Activated T-cell treated with anti-CD3 and anti-CD28 coated beads, Interleukin-2, amount 50 U/mL, for 72 hours (primary cell): ENCODE measurements around the gene CHD5. TPM values are rescaled to one million over a fixed set of nuclear protein-coding genes. Genes with fewer than 3 reads are reported as not detected.

Experiments
- ATAC-seq, 2 donors: fragments of 150-1000 bp; cut with Tn5 transposase; replicated peaks in 1 of 2; 2 replicates each; pipeline ENCODE4 v1.10.0; 2021; ENCODE audit warnings: moderate library complexity in 2 of 2, mild to moderate bottlenecking in 1 of 2
- DNase-seq, 2 donors: peaks; one replicate each; pipeline ENCODE4 v3.0.0; 2021 to 2022; ENCODE audit warnings: mixed read lengths in 1 of 2
- H3K27ac Mint-ChIP-seq: one replicate; pipeline ENCODE4 v1.8.0; 2022; ENCODE audit warnings: mild to moderate bottlenecking, moderate library complexity, mixed read lengths
- H3K27me3 Mint-ChIP-seq: one replicate; pipeline ENCODE4 v1.8.0; 2022; ENCODE audit warnings: low read depth, mixed read lengths
- H3K36me3 Mint-ChIP-seq, 2 donors: one replicate each; pipeline ENCODE4 v1.8.0; 2022; ENCODE audit warnings: mixed read lengths in 2 of 2, mild to moderate bottlenecking in 1 of 2; ENCODE audit not compliant: insufficient read depth in 2 of 2
- H3K4me1 Mint-ChIP-seq: one replicate; pipeline ENCODE4 v1.8.0; 2022; ENCODE audit warnings: low read depth, mixed read lengths
- H3K4me3 Mint-ChIP-seq, 2 donors: one replicate each; pipeline ENCODE4 v1.8.0; 2022; ENCODE audit warnings: mild to moderate bottlenecking in 2 of 2, mixed read lengths in 2 of 2, moderate library complexity in 2 of 2
- H3K9me3 Mint-ChIP-seq, 2 donors: one replicate each; pipeline ENCODE4 v1.8.0; 2022; ENCODE audit warnings: mixed read lengths in 2 of 2
- total RNA-seq, 2 donors: library from RNA; stranded (reverse); gene quantifications; one replicate each; pipeline ENCODE4 v1.2.3, GENCODE V29; 2022

CHD5 gene
- total RNA-seq, 2 donors from 2014 or later = 0.16 to 0.31 TPM

DNA sequence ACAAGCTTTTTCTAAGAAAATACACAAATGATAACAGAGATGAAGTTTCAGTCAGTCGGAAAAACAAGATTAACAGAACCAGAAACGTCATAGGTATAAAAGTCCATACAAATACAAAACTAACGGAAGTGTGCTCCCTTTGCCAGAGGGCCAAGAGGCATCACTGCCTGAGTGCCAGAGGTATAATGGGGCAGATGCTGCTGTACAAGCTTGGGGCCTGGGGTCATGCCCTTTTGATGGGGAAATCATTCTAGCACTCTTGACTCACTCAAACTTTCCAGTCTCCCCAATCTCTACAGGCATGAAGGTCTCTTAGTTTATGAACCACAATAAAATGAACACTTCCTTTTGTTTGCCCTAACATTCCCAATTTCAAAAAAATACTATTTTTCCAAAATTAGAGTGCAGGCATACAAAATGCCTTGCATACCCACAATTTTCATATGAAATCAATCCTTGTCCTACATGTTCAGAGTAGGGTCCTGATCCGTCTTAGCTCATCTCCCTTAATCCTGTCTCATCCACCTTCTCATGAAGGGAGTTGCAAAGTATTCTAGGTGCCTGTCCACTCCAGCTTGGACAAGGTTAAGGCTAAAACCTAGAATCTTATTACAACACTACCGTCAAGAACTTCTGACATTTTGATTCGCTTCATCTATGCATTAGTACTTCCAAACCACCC lies 17.8 kb upstream of the CHD5 start:
- Mint-ChIP-seq H3K4me3 (peak overlapping the region; percentile 95 to 98), H3K27ac (peak overlapping the region; percentile 92), H3K27me3 (no peaks in the 10 kb centered on the region), H3K36me3 (peaks cover 13 to 32% of the 10 kb centered on the region in 2 donors), H3K4me1 (peaks cover 57% of the 10 kb centered on the region), H3K9me3 (peaks cover 0 to 2% of the 10 kb centered on the region in 2 donors)
- DNase-seq (no peak), ATAC-seq (no peak)

- peaks cover 52% of the 10 kb centered on the region for H3K4me1 Mint-ChIP-seq
- H3K4me3 Mint-ChIP-seq = no peak overlapping the region
- H3K27ac Mint-ChIP-seq = no peak overlapping the region
- no peaks in the 10 kb centered on the region for H3K27me3 Mint-ChIP-seq
- no peak for ATAC-seq
- DNase-seq = no peak
- no peaks in the 10 kb centered on the region for H3K9me3 Mint-ChIP-seq
- H3K36me3 Mint-ChIP-seq = peaks cover 12 to 34% of the 10 kb centered on the region in 2 donors
These were observed 11.8 kb upstream of the CHD5 start for GRCh38 chr1:6191968-6192367.

DNA sequence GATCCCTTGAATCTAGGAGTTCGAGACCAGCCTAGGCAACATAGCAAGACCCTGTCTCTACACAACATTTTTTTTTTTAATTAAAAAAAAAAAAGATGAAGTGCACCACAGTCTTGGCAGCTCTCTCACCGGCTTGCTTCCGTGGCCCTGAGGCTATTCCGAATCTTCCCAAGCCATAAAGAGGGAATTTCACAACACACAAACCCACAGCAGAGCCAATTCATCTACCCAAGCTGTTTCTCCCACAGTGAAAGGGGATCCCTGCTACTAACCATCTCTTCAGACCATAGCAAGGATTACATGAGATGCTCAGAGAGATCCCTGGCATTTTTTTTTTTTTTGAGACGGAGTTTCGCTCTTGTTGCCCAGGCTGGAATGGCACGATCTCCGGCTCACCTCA lies 8.3 kb upstream of the CHD5 start:
- H3K27ac Mint-ChIP-seq = no peak overlapping the region
- peaks cover 6 to 31% of the 10 kb centered on the region in 2 donors for H3K36me3 Mint-ChIP-seq
- ATAC-seq = no peak
- H3K27me3 Mint-ChIP-seq = no peaks in the 10 kb centered on the region
- no peak for DNase-seq
- H3K4me3 Mint-ChIP-seq = no peak overlapping the region
- no peaks in the 10 kb centered on the region for H3K9me3 Mint-ChIP-seq
- H3K4me1 Mint-ChIP-seq = peaks cover 53% of the 10 kb centered on the region

DNA sequence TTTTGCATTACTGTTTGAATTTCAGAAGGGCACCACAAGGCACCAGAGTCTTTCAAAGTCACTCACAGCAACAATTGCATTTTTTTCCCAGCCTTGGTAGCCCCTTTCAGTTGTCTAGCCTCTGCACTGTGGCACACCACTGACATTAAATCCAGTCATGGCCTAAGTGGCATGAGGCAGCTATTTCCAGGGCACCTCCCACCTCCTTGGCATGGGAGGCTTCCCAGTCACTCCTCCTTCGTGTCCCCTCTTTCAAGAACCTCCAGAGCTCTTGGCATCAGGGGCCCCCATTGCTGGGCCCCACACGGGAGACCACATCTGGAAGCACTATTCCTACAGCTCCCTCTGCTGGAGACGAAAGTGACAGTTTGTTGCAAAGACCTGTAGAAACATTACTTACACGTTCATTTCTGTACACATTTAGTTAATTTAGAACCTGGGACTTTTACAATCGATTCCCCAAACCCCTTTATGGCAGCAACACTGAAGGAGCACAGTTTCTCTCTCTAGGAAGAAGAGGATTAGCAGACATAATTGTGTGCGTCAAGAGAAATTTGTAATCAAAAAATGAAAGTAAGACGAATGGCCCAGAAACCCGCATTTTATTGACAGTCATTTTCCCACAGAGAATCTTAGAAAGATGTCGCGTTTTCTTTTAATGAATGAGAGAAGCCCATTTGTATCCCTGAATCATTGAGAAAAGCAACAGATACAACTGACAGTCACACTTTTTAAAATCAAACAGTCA lies 5.7 kb upstream of the CHD5 start:
- peak in 1 of 2 donors; percentile 38 for ATAC-seq
- Mint-ChIP-seq H3K27me3 (peaks cover 14% of the 10 kb centered on the region), H3K36me3 (peaks cover 3 to 22% of the 10 kb centered on the region in 2 donors), H3K9me3 (no peaks in the 10 kb centered on the region), H3K4me1 (peaks cover 59% of the 10 kb centered on the region), H3K27ac (peak overlapping the region; percentile 73), H3K4me3 (peak overlapping the region in 1 of 2 donors; percentile 45)
- DNase-seq = peak in 1 of 2 donors; percentile 29

DNA sequence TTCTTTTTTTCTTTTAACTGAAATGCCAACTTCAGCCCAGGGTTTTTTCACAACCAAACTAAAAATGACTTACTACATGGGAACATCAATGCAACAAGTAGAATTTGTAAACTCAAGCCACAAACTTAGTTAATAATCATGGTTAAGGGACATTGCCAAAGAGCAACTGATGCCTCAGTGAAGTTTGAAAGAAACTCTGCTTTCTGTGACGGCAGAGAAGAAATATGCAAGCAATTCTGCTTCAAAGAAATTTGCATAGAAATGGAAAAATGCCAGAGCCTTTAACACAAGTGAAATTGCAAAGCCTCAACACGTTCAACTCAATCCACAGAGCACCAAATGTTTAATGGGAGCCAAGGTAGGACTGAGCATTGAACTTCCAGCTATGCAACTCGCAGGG lies 5.0 kb upstream of the CHD5 start:
- peaks cover 61% of the 10 kb centered on the region for H3K4me1 Mint-ChIP-seq
- DNase-seq (no peak), ATAC-seq (no peak)
- H3K9me3 Mint-ChIP-seq = no peaks in the 10 kb centered on the region
- H3K27me3 Mint-ChIP-seq = peaks cover 17% of the 10 kb centered on the region
- peaks cover 3 to 22% of the 10 kb centered on the region in 2 donors for H3K36me3 Mint-ChIP-seq
- H3K4me3 Mint-ChIP-seq = no peak overlapping the region
- H3K27ac Mint-ChIP-seq = no peak overlapping the region

GRCh38 chr1:6184083-6184783 lies 4.1 kb upstream of the CHD5 start:
- Mint-ChIP-seq H3K9me3 (no peaks in the 10 kb centered on the region), H3K27ac (no peak overlapping the region), H3K4me1 (peaks cover 53% of the 10 kb centered on the region), H3K36me3 (peaks cover 3 to 19% of the 10 kb centered on the region in 2 donors), H3K27me3 (peaks cover 17% of the 10 kb centered on the region), H3K4me3 (no peak overlapping the region)
- ATAC-seq (no peak), DNase-seq (no peak)

GRCh38 chr1:6183520-6183989 lies 3.4 kb upstream of the CHD5 start:
- peaks cover 0 to 14% of the 10 kb centered on the region in 2 donors for H3K36me3 Mint-ChIP-seq
- ATAC-seq (peak in 1 of 2 donors; percentile 19), DNase-seq (no peak)
- peaks cover 51% of the 10 kb centered on the region for H3K4me1 Mint-ChIP-seq
- peaks cover 23% of the 10 kb centered on the region for H3K27me3 Mint-ChIP-seq
- no peak overlapping the region for H3K27ac Mint-ChIP-seq
- no peaks in the 10 kb centered on the region for H3K9me3 Mint-ChIP-seq
- H3K4me3 Mint-ChIP-seq = no peak overlapping the region

DNA sequence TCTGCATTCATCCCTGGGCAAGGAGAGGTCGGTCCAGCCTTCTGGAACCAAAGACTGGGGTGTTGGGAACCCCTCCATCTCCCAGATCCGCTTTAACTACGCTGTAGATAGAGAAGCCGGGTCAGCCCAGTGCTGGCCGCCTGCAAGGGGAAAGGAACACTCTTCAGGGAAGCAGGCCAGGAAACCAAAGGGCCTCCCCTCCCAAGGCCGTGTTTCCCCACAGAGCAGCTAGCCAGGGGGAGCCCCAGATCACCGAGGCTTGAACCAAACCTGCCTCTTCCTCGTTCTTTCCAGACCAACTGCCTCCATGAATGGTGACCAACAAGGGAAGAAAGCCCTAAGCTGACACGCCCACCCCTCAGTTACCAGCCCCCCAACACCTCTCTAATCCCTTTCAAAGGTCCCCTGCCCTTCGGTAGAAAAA lies 1.2 kb upstream of the CHD5 start:
- ATAC-seq = no peak
- Mint-ChIP-seq H3K9me3 (no peaks in the 10 kb centered on the region), H3K4me1 (peaks cover 34% of the 10 kb centered on the region), H3K27me3 (peaks cover 45% of the 10 kb centered on the region), H3K36me3 (peaks cover 0 to 6% of the 10 kb centered on the region in 2 donors), H3K4me3 (peak overlapping the region; percentile 68 to 74), H3K27ac (peak overlapping the region; percentile 22)
- no peak for DNase-seq

GRCh38 chr1:6180707-6181311 lies 688 bp upstream of the CHD5 start:
- ATAC-seq (peak; percentile 26 to 29), DNase-seq (no peak)
- no peaks in the 10 kb centered on the region for H3K9me3 Mint-ChIP-seq
- H3K4me1 Mint-ChIP-seq = peaks cover 31% of the 10 kb centered on the region
- peaks cover 47% of the 10 kb centered on the region for H3K27me3 Mint-ChIP-seq
- H3K4me3 Mint-ChIP-seq = peak overlapping the region; percentile 68 to 74
- H3K36me3 Mint-ChIP-seq = peaks cover 0 to 3% of the 10 kb centered on the region in 2 donors
- no peak overlapping the region for H3K27ac Mint-ChIP-seq

DNA sequence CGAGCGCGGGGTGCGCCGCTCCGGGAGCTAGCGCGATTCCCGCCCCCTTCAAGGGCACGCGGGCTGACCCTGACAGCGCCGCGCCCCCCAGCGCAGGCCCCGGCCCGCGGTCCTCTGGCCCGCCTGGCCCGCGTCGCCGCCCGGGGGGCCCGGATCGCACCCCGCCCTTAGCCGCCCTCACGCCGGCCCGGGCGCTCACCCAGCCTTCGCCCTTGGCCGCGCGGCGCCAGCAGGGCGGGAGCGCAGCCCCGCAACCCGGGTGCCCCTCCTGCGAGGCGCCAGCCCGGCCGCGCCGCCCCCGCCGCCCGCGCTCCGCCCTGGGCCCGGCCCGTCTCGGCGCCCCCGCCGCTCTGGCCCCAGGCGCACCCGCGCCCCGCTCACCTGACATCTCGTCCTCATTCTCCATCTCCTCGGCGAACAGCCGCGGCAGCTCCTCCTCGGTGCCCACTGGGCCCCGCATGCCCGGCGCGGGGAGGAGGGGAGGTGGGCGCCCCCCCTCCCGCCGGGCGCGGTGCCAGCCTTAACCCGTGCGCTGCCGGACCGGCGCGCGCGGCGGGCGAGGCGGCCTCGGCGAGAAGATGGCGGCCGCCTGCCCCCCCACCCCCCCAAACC lies 451 bp downstream of the CHD5 start:
- H3K4me3 Mint-ChIP-seq = no peak overlapping the region
- no peak overlapping the region for H3K27ac Mint-ChIP-seq
- H3K9me3 Mint-ChIP-seq = no peaks in the 10 kb centered on the region
- H3K4me1 Mint-ChIP-seq = peaks cover 24% of the 10 kb centered on the region
- ATAC-seq (no peak), DNase-seq (no peak)
- H3K36me3 Mint-ChIP-seq = no peaks in the 10 kb centered on the region
- peaks cover 47% of the 10 kb centered on the region for H3K27me3 Mint-ChIP-seq

GRCh38 chr1:6178751-6179563 lies 1.2 kb downstream of the CHD5 start:
- Mint-ChIP-seq H3K36me3 (no peaks in the 10 kb centered on the region), H3K9me3 (no peaks in the 10 kb centered on the region), H3K4me3 (peak overlapping the region in 1 of 2 donors; percentile 68), H3K27ac (no peak overlapping the region), H3K4me1 (peaks cover 18% of the 10 kb centered on the region), H3K27me3 (peaks cover 47% of the 10 kb centered on the region)
- no peak for ATAC-seq
- no peak for DNase-seq
